Omental fat pad (tissue), 4 donors: ENCODE measurements around the gene ITGB7. TPM values are rescaled to one million over a fixed set of nuclear protein-coding genes. Genes with fewer than 3 reads are reported as not detected.
"Not testable (repeated sequence)": the region's sequence is repeated elsewhere in the genome, so short reads cannot be mapped to it uniquely, and the experiment has no call there.

Source experiments
- ATAC-seq: fragments of 150-250 bp; one replicate; pipeline ENCODE4 v1.9.1; 2016; ENCODE audit warnings: mild to moderate bottlenecking, moderate library complexity; ENCODE audit not compliant: low FRiP score
- DNase-seq: peaks from one replicate; pipeline ENCODE4 v3.0.0-alpha.2; 2019; ENCODE audit warnings: low spot score
- CTCF ChIP-seq, 3 donors: fragments of 450-650 bp; IDR thresholded peaks; one replicate each; pipeline ENCODE4 v1.5.1; 2016 to 2017; ENCODE audit warnings: antibody characterized with exemption in 3 of 3, mild to moderate bottlenecking in 3 of 3, moderate library complexity in 2 of 3
- total RNA-seq, 4 donors: library from RNA; depleted of rRNA; stranded (reverse); fragments of >200 nt; gene quantifications; one replicate each; pipeline ENCODE4 v1.1.0, GENCODE V29; 2016

ITGB7 gene
- total RNA-seq, 4 donors from 2014 or later: 1.1 to 2.8 (median 1.9) TPM

- no peak for DNase-seq
- no peak for ATAC-seq
- TF ChIP-seq CTCF (IDR thresholded peaks at IDR 0.05): no peak
These were observed 4.7 kb upstream of the ITGB7 start for GRCh38 chr12:53211476-53212381.

GRCh38 chr12:53210843-53211242 lies 3.8 kb upstream of the ITGB7 start:
- DNase-seq (no peak), ATAC-seq (no peak)
- no peak for TF ChIP-seq CTCF (IDR thresholded peaks at IDR 0.05)

- ATAC-seq (no peak), DNase-seq (no peak)
- no peak for TF ChIP-seq CTCF (IDR thresholded peaks at IDR 0.05)
These were observed 1.9 kb upstream of the ITGB7 start for GRCh38 chr12:53208877-53209463.

GRCh38 chr12:53208435-53208834 lies 1.4 kb upstream of the ITGB7 start:
- TF ChIP-seq CTCF (IDR thresholded peaks at IDR 0.05): no peak
- DNase-seq (no peak), ATAC-seq (no peak)

- ATAC-seq (no peak), DNase-seq (no peak)
- no peak for TF ChIP-seq CTCF (IDR thresholded peaks at IDR 0.05)
These were observed 1.2 kb downstream of the ITGB7 start for GRCh38 chr12:53205747-53206419.

GRCh38 chr12:53204351-53204750 lies 2.7 kb downstream of the ITGB7 start:
- no peak for DNase-seq
- TF ChIP-seq CTCF (IDR thresholded peaks at IDR 0.05): no peak
- no peak for ATAC-seq

GRCh38 chr12:53202316-53202715 lies 4.7 kb downstream of the ITGB7 start:
- DNase-seq, ATAC-seq: not testable (repeated sequence)
